Right lobe of liver (tissue), 6 donors: ENCODE measurements around the gene SLC46A2. TPM values are rescaled to one million over a fixed set of nuclear protein-coding genes. Genes with fewer than 3 reads are reported as not detected.

ENCODE experiments used
- ATAC-seq, 4 donors: fragments of 200-7000 bp; cut with Tn5 transposase; one replicate each; pipeline ENCODE4 v1.9.1; 2020; ENCODE audit warnings: mild to moderate bottlenecking in 4 of 4, moderate library complexity in 4 of 4
- DNase-seq, 3 donors: peaks; one replicate each; pipeline ENCODE4 v3.0.0-alpha.2; 2020
- H3K27ac ChIP-seq, 3 donors: fragments of 200-600 bp; one replicate each; pipeline ENCODE4 v1.8.0; 2022
- H3K27me3 ChIP-seq, 2 donors: fragments of 200-600 bp; one replicate each; pipeline ENCODE4 v1.8.0; 2022
- H3K36me3 ChIP-seq, 4 donors: fragments of 200-600 bp; sonication (generic) in 1 of 4; one replicate each; pipeline versions ENCODE4 v1.5.1 to v1.8.0; 2017 to 2022; ENCODE audit warnings: control low read depth in 1 of 4
- H3K4me1 ChIP-seq, 4 donors: fragments of 200-600 bp; sonication (generic) in 1 of 4; one replicate each; pipeline versions ENCODE4 v1.5.1 to v1.8.0; 2017 to 2022; ENCODE audit warnings: control low read depth in 1 of 4
- H3K4me3 ChIP-seq, 3 donors: fragments of 200-600 bp; one replicate each; pipeline ENCODE4 v1.8.0; 2022
- H3K9me3 ChIP-seq, 4 donors: fragments of 200-600 bp; sonication (generic) in 1 of 4; one replicate each; pipeline versions ENCODE4 v1.5.1 to v1.8.0; 2017 to 2022; ENCODE audit warnings: control low read depth in 1 of 4
- POLR2A ChIP-seq: fragments of 450-650 bp; IDR thresholded peaks from one replicate; pipeline ENCODE4 v1.6.1; 2017; ENCODE audit warnings: antibody characterized with exemption, mild to moderate bottlenecking
- WGBS: methylation state at CpG from one replicate; pipeline ENCODE4 v1.1.6; 2018; ENCODE audit warnings: low coverage, low lambda C conversion rate; ENCODE audit not compliant: insufficient coverage; ENCODE audit errors: missing lambda C conversion rate; 5-methylcytosine and 5-hydroxymethylcytosine counted together
- intact Hi-C, 2 donors: fragments of 100-400 bp; cut with DNase I; formaldehyde crosslinking; loops; one replicate each; pipeline versions ENCODE4 v1.11.2 to v1.14.1; 2022
- total RNA-seq, 6 experiments: library from RNA; depleted of rRNA in 2 of 6; stranded (reverse); fragments of >200 nt in 2 of 6; fragmentation: NEBNext Ultra II Directional in 3 of 6; extraction: Animal tissue kit (Norgen Biotek cat#: 25700) in 3 of 6; gene quantifications; one replicate each; pipeline versions ENCODE4 v1.1.0 to v1.2.4, GENCODE V29; 2016 to 2023
- TF ChIP-seq, protein P1 (sequence below), 4 donors: fragments of 200-600 bp in 3 of 4; fragments of 450-650 bp in 1 of 4; IDR thresholded peaks; one replicate each; pipeline versions ENCODE4 v1.5.1 to v1.8.0; 2016 to 2022; ENCODE audit warnings: antibody characterized with exemption in 4 of 4, mild to moderate bottlenecking in 2 of 4
- donor health status: DM: no; HTN: yes; CAD: no.
- donor health status: DM: no; HTN: no; CAD: no.
- donor health status: DM: no; HTN: no; CAD: no.
- donor health status: DM: no; HTN: yes; CAD: no.
- donor health status: DM: no; HTN: yes; CAD: no.

The SLC46A2 gene
- total RNA-seq, 6 experiments from 2014 or later, result 0.18 to 0.50 (median 0.25) TPM; not detected in 3

DNA sequence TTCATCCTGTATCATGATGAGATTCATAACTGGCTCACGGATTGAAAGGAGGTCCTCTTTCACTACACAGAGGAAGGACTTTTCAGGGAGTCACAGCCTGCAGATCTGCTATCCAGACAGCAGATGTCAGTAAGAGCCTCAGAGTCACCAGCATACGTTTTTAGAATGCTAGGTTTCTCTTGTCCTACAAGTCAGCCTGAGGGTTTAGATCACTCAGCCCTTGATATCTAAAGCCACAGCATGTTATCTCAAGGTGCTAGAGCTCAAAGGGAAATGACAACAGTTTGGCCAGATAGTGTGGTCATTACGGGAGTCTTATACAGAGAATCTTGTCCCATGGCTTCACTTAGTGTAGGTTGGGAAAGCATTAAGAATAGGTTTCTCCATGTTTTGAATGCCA is 30.9 kb upstream of the SLC46A2 start:
- no peak for TF ChIP-seq POLR2A
- TF ChIP-seq, protein P1, sequence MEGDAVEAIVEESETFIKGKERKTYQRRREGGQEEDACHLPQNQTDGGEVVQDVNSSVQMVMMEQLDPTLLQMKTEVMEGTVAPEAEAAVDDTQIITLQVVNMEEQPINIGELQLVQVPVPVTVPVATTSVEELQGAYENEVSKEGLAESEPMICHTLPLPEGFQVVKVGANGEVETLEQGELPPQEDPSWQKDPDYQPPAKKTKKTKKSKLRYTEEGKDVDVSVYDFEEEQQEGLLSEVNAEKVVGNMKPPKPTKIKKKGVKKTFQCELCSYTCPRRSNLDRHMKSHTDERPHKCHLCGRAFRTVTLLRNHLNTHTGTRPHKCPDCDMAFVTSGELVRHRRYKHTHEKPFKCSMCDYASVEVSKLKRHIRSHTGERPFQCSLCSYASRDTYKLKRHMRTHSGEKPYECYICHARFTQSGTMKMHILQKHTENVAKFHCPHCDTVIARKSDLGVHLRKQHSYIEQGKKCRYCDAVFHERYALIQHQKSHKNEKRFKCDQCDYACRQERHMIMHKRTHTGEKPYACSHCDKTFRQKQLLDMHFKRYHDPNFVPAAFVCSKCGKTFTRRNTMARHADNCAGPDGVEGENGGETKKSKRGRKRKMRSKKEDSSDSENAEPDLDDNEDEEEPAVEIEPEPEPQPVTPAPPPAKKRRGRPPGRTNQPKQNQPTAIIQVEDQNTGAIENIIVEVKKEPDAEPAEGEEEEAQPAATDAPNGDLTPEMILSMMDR (IDR thresholded peaks at IDR 0.05), result peak; percentile 31 to 55 (median 41)
- H3K36me3 ChIP-seq, result no peaks in the 10 kb centered on the region
- intact Hi-C loops, result no loop called here
- H3K27me3 ChIP-seq, result no peaks in the 10 kb centered on the region
- H3K27ac ChIP-seq, result no peak overlapping the region
- H3K4me3 ChIP-seq, result no peak overlapping the region
- no peak for DNase-seq
- peak; percentile 61 to 81 (median 73) for ATAC-seq
- H3K9me3 ChIP-seq, result no peaks in the 10 kb centered on the region
- no peaks in the 10 kb centered on the region for H3K4me1 ChIP-seq
- WGBS, result 4% methylated on average over 3 of the region's 3 CpGs

DNA sequence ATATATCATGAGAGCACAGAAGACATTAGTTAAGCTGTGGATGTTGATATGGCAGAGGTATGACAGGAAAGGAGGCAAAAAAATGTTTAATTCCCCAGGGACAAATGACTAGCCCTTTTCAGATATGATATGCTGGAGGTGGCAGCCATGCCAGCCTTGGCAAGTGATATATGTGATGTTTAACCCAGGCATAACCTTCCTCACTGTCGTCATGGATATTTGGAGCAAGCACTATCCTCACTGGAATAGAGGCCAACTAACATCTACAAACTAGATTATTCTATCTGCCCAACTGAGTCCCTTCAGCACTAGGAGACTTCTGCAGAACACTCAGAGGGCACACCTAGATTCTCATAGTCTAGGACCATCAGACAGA is 27.3 kb upstream of the SLC46A2 start:
- TF ChIP-seq, protein P1 (IDR thresholded peaks at IDR 0.05), result no peak
- no peak for TF ChIP-seq POLR2A
- H3K36me3 ChIP-seq, result no peaks in the 10 kb centered on the region
- DNase-seq (no peak), ATAC-seq (no peak)
- 40% methylated on average over 1 of the region's 1 CpG for WGBS
- intact Hi-C loops, result no loop called here
- no peak overlapping the region for H3K4me3 ChIP-seq
- no peaks in the 10 kb centered on the region for H3K4me1 ChIP-seq
- H3K9me3 ChIP-seq, result no peaks in the 10 kb centered on the region
- H3K27me3 ChIP-seq, result no peaks in the 10 kb centered on the region
- no peak overlapping the region for H3K27ac ChIP-seq

DNA sequence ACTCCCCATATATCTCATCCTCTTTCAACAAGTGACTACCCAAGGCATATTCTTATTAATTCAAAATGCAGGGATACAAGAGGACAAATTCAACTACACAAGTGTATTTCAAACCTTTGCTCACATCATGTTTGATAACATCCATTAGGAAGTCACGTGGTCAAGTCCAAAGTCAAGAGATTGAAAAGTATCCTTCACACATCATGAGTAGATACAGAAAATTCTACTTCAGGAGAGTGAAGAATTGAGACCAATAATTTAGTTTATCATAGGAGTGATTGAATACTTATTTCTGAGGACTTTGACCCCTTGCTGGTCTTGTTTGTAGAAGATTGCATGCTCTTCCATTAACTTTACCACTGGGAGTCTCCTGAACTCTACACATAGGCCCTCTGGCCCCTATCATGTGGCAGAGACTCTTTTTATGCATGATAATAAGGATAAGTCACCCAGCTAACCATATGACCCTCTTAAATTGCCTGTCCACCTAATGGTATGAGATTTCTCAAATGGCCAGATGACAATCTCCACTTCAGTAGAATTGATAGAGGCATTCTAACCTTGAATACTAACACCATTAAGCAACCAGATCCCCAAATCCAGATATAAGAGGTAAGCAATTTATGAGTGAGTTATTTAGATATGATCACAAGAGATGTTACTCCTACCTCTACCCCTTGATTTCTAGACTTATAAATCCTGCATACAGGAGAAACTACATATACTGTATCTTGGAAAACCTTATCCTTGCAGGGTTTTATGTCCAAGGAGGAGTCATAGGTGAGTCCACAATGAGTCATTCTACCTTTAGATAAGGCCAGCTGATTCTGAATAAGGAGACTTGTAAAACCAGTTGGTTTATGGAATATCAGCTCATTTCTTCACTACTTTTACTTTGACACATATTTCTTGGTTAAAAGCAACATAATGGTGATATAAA is 26.6 kb upstream of the SLC46A2 start:
- ATAC-seq (no peak), DNase-seq (no peak)
- intact Hi-C loops, result no loop called here
- WGBS, result 33% methylated on average over 1 of the region's 1 CpG
- Histone ChIP-seq H3K4me3 (no peak overlapping the region), H3K36me3 (no peaks in the 10 kb centered on the region), H3K27me3 (no peaks in the 10 kb centered on the region), H3K27ac (no peak overlapping the region), H3K4me1 (no peaks in the 10 kb centered on the region), H3K9me3 (no peaks in the 10 kb centered on the region)
- TF ChIP-seq, protein P1 (IDR thresholded peaks at IDR 0.05), result no peak
- TF ChIP-seq POLR2A, result no peak

DNA sequence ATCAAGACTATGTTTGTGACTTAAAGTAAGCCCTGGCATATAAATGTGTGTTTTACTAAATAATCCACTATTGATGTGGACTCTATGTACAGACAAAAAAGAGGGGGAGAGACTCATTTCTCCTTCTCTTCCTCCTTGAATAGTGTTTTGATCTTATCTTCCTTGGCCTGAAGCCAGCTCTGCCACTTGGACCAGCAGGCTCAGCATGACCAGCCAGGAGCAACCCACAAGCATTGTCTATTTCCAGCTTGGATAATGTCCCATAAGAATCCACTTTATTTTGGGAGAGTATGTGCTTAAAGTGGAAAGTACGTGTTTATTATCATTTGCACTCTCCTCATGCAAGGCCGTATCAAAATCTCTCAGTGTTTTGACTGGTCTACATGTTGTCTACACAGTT is 23.8 kb upstream of the SLC46A2 start:
- DNase-seq, result no peak
- 86% methylated on average over 2 of the region's 2 CpGs for WGBS
- H3K4me3 ChIP-seq, result no peak overlapping the region
- no peak for ATAC-seq
- no peaks in the 10 kb centered on the region for H3K27me3 ChIP-seq
- H3K9me3 ChIP-seq, result no peaks in the 10 kb centered on the region
- intact Hi-C loops, result no loop called here
- H3K4me1 ChIP-seq, result no peaks in the 10 kb centered on the region
- TF ChIP-seq POLR2A, result no peak
- TF ChIP-seq, protein P1 (IDR thresholded peaks at IDR 0.05), result no peak
- no peak overlapping the region for H3K27ac ChIP-seq
- no peaks in the 10 kb centered on the region for H3K36me3 ChIP-seq
